Adrenal gland (tissue), 5 donors: Measurements from ENCODE around the gene HEXIM1.

ENCODE experiments used
- POLR2A ChIP-seq, 2 donors: fragments of 450-650 bp; IDR thresholded peaks; one replicate each; pipeline ENCODE4 v1.6.1; 2017; ENCODE audit warnings: antibody characterized with exemption in 2 of 2, mild to moderate bottlenecking in 2 of 2, moderate library complexity in 1 of 2
- TF ChIP-seq, protein P1 (sequence below), 6 experiments: fragments of 450-650 bp in 4 of 6; fragments of 200-600 bp in 2 of 6; sonication (generic) in 1 of 6; IDR thresholded peaks; 1 replicate in 5 of 6; 2 replicates in 1 of 6; pipeline versions ENCODE4 v1.5.1 to v1.8.0; 2016 to 2021; ENCODE audit warnings: antibody characterized with exemption in 6 of 6, mild to moderate bottlenecking in 2 of 6, moderate library complexity in 1 of 6
- donor health status: DM: no; HTN: no; CAD: no.

DNA sequence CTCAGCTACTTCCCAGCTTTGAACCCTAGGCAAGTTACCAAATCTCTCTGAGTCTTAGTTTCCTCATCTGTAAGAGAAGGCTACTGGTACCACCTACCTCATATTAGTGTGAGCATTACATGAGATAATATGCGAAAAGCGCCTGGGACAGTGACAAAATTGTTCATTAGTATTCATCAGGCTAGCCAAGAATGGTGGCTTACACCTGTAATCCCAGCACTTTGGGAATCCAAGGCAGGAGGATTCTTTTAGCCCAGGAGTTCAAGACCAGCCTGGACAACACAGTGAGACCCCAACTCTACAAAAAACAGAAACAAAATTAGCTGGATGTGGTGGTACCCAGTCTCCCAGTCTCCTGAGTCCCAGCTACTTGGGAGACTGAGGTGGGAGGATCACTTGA is 19.3 kb upstream of the HEXIM1 start:
- TF ChIP-seq POLR2A (IDR thresholded peaks at IDR 0.05): no peak
- TF ChIP-seq, protein P1, sequence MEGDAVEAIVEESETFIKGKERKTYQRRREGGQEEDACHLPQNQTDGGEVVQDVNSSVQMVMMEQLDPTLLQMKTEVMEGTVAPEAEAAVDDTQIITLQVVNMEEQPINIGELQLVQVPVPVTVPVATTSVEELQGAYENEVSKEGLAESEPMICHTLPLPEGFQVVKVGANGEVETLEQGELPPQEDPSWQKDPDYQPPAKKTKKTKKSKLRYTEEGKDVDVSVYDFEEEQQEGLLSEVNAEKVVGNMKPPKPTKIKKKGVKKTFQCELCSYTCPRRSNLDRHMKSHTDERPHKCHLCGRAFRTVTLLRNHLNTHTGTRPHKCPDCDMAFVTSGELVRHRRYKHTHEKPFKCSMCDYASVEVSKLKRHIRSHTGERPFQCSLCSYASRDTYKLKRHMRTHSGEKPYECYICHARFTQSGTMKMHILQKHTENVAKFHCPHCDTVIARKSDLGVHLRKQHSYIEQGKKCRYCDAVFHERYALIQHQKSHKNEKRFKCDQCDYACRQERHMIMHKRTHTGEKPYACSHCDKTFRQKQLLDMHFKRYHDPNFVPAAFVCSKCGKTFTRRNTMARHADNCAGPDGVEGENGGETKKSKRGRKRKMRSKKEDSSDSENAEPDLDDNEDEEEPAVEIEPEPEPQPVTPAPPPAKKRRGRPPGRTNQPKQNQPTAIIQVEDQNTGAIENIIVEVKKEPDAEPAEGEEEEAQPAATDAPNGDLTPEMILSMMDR (IDR thresholded peaks at IDR 0.05): no peak
